GM12873 (cell line): ENCODE data around the gene DAB2IP.

Experiments
- TF ChIP-seq, protein P1 (sequence below): IDR thresholded peaks from 2 replicates; pipeline ENCODE4 v1.5.1; 2012; ENCODE audit warnings: low read depth, mild to moderate bottlenecking, moderate library complexity, low read length, control low read depth; ENCODE audit not compliant: insufficient read depth; ENCODE audit errors: missing control alignments

DAB2IP gene

DNA sequence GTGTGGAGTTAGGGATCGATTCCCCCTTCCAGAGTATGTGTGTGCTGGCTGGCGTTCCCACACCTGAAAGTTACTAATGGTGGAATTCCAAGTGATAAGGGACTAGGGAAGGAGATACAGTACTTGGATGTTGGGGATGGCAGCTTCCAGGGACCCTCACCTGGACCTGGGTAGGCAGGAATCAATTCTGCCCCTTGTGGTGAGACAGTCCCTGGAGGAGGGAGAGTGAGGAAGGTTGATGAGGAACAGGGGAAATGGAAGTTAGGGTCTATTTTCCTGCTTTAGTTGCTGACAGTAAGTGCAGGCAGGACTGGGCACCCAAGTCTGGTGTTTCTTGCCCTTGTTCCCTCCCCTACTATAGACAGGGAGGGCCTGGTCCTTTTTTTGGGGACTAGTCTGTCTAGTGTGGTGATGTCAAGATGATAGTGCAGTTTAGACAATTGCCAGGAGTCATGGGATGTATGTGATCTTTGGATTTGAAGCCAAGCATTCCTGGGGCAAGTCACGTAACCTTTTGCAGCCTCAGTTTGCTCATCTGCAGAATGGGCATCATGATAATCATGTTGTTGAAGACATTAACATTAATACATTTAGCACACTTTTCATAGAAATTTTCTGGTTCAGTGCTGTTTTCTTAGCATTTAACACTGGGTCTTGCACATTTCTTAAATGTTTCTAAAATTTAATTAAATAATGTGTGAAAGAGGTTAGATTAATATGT is 51.7 kb downstream of the DAB2IP start:
- TF ChIP-seq, protein P1, sequence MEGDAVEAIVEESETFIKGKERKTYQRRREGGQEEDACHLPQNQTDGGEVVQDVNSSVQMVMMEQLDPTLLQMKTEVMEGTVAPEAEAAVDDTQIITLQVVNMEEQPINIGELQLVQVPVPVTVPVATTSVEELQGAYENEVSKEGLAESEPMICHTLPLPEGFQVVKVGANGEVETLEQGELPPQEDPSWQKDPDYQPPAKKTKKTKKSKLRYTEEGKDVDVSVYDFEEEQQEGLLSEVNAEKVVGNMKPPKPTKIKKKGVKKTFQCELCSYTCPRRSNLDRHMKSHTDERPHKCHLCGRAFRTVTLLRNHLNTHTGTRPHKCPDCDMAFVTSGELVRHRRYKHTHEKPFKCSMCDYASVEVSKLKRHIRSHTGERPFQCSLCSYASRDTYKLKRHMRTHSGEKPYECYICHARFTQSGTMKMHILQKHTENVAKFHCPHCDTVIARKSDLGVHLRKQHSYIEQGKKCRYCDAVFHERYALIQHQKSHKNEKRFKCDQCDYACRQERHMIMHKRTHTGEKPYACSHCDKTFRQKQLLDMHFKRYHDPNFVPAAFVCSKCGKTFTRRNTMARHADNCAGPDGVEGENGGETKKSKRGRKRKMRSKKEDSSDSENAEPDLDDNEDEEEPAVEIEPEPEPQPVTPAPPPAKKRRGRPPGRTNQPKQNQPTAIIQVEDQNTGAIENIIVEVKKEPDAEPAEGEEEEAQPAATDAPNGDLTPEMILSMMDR = no peak

DNA sequence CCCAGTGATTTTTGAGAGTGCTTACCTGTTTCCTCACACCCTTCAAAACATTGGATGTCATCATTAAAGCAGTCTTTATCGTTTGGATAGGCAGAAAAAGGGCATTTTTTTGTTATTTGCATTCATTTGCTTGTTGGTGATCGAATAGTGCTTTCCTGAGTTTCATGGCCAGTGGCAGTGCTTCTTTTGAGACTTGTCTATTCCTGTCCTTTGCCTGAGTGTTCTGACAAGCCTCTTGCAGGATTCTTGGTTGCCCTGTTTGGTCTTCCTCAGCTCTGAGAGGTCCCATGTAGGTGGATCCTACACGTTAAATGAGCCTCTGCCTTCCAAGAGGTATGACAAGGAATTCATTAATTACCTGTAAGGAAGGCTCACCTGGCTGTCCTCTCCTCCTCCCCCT is 52.8 kb downstream of the DAB2IP start:
- TF ChIP-seq, protein P1 = no peak

DNA sequence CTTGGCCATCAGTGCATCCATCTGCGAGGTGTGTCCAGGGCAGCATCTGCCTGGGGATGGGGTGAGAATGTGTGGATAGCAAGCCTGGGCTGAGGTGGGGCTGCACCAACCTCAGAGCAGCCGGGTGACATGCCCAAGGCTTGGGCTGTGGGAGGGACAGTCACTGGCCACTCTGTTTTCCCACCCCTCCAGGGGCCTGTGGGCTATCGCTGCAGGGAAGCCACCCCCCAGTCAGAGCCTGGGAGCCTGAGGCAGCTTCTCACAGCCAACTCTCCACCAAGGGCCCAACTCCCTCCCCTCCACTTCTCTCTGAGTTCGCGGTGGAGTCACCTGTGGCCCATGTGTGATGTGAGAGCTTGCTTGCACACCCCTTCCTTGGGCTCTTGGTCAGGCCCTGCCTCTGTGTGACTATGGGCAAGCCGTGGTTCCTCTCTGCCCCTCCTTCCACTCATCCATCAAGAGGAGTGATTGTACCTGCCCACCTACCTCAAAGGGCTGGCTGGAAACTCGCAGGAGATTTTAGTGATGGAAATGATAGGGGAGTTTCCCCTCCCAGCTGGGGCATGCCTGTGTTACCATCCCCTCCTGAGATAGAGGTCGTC is 54.8 kb downstream of the DAB2IP start:
- TF ChIP-seq, protein P1 = no peak

DNA sequence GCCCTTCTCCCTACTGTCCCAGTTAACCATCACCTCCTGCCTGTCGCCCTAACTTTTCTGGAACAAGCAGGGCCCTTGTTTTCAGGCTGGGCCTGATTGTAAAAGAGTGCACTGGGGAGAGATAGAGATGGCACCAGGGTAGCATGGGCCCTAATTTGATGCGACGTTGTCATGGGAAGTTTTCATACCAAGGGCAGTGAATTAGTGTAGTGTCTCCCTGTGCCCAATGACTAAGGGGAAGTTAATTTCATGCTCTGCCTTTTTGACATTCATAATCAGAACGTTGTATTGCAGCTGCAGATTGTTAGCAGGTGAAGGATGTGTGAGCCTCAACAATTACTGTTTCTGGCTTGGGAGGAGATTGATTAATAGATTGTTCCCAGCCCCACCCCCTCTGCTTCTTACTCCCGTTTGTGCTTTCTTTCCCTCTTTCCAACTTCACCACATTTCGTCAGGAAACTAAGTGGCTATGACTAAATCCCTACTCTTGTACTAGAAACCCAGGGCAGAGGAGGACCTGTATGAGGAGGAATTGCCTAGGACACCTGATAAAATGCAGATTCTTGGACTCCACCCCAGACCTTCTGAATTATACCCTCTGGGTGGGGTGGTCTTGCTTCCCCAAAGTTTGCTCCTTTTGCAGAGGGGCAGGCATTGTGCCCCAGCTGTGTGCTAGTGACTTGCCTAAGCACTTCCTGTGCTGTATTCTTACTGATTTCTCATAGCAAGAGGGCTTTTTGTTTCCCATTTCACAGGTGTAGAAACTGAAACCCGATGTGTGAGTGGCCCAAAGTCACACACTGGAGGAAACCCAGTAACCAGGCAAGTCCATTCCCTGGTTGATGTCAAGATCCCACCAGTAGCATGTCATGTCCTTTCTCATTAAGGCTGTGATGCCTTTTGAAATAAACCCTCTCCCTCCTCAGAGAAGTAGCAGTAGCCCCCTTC is 56.3 kb downstream of the DAB2IP start:
- TF ChIP-seq, protein P1 = no peak

DNA sequence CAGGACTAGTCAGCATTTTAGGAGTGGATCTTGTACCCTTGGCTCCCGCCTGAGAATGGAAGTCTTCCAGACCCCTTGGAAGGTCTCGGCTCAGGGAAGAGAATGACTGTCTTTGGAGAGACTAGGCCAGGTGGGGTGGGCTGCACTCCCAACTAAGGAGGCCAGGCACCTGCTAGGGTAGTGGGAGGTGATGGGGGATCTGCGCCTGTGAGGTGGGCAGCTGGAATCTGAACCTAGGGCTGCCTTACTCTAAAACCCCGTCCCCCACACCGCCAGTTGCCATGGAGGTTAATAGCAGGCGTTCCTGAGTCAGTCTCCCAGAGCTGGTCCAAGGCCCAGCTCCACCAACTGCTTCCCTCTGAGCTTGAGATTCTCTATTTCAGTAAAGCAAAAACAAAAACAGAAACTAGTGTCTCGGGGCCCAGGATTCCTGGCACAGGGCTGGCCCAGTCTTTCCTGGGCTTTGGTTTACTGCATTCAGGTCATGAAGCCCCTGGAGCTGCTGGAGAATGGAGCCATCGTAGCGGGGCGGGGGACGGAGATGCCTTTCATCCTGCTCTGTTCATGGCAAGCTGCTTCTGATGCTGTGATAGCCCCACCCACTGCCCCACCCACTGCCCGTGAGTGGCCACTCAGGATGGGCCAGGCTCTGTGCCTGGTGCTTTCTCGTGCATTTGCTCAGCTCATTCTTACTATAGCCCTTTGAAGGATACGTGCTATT is 57.5 kb downstream of the DAB2IP start:
- TF ChIP-seq, protein P1 = no peak

DNA sequence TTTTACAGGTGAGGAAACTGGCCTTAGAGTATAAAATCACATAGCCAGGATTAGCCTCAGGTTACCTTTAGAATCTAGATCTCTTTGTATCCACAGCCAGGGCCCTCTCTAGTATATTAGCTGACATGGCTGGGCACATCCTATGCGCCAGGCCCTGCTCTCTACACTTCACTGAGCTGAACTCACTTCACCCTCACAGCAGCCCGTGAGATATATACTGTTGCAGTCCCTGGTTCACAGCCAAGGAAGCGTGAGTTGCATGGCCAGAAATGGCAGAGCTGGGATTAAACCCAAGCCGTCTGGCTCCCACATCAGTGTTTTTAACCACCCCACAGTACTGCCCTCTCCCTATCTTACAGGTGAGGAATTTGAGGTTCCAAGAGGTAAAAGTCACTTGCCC is 58.4 kb downstream of the DAB2IP start:
- TF ChIP-seq, protein P1 = no peak
